Mucosa of descending colon (tissue), 3 donors: ENCODE measurements around the gene NATD1. TPM values are rescaled to one million over a fixed set of nuclear protein-coding genes. Genes with fewer than 3 reads are reported as not detected.

Source experiments
- ATAC-seq: fragments of 200-7000 bp; cut with Tn5 transposase; one replicate; pipeline ENCODE4 v1.9.1; 2020; ENCODE audit warnings: mild to moderate bottlenecking, moderate library complexity
- DNase-seq, 3 donors: peaks; one replicate each; pipeline ENCODE4 v3.0.0-alpha.2; 2020
- H3K36me3 ChIP-seq: fragments of 200-600 bp; one replicate; pipeline ENCODE4 v1.8.0; 2021; ENCODE audit warnings: low read depth, mild to moderate bottlenecking
- H3K4me1 ChIP-seq: fragments of 200-600 bp; one replicate; pipeline ENCODE4 v1.8.0; 2021; ENCODE audit warnings: low read depth, mild to moderate bottlenecking
- H3K4me3 ChIP-seq: fragments of 200-600 bp; one replicate; pipeline ENCODE4 v1.8.0; 2021; ENCODE audit warnings: mild to moderate bottlenecking
- H3K9me3 ChIP-seq: fragments of 200-600 bp; one replicate; pipeline ENCODE4 v1.8.0; 2021; ENCODE audit warnings: mild to moderate bottlenecking
- intact Hi-C, 2 donors: fragments of 100-400 bp; cut with DNase I in 1 of 2; cut with micrococcal nuclease in 1 of 2; formaldehyde crosslinking; loops; one replicate each; pipeline versions ENCODE4 v1.11.0 to v1.11.1; 2022; cut with DNase I, micrococcal nuclease
- long read RNA-seq, 2 donors: library from polyadenylated mRNA; unstranded; transcript quantifications; one replicate each; pipeline ENCODE4 v2.0.0, GENCODE V29; 2019 to 2021
- total RNA-seq, 3 donors: library from RNA; stranded (reverse); fragmentation: NEBNext Ultra II Directional in 2 of 3; extraction: Animal tissue kit (Norgen Biotek cat#: 25700) in 2 of 3; gene quantifications; one replicate each; pipeline versions ENCODE4 v1.2.1 to v1.2.4, GENCODE V29; 2021 to 2023
- TF ChIP-seq, protein P1 (sequence below): fragments of 200-600 bp; IDR thresholded peaks from one replicate; pipeline ENCODE4 v1.8.0; 2022; ENCODE audit warnings: antibody characterized with exemption, mild to moderate bottlenecking
- donor health status: DM: no; HTN: no; CAD: no; lungs with moderate emphysema.
- donor health status: DM: no; HTN: no; CAD: no.
- donor health status: DM: no; HTN: yes; CAD: no.

Gene NATD1, protein sequence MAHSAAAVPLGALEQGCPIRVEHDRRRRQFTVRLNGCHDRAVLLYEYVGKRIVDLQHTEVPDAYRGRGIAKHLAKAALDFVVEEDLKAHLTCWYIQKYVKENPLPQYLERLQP
- 10 to 100 TPM in 1 of 3 donors, 1 to 10 TPM in 2; 3.9 to 11.1 (median 7.2) TPM for total RNA-seq
- long read RNA-seq, donor 1, full-length matches to known transcripts = 2 of 15 reads
- long read RNA-seq, donor 1, partial matches to known transcripts = 0 of 15 reads
- long read RNA-seq, donor 1, other reads (novel, unspliced or antisense) = 13 of 15 reads
- long read RNA-seq, donor 2, full-length matches to known transcripts = 1 of 1 reads
- long read RNA-seq, donor 2, partial matches to known transcripts = 0 of 1 reads
- long read RNA-seq, donor 2, other reads (novel, unspliced or antisense) = 0 of 1 reads

DNA sequence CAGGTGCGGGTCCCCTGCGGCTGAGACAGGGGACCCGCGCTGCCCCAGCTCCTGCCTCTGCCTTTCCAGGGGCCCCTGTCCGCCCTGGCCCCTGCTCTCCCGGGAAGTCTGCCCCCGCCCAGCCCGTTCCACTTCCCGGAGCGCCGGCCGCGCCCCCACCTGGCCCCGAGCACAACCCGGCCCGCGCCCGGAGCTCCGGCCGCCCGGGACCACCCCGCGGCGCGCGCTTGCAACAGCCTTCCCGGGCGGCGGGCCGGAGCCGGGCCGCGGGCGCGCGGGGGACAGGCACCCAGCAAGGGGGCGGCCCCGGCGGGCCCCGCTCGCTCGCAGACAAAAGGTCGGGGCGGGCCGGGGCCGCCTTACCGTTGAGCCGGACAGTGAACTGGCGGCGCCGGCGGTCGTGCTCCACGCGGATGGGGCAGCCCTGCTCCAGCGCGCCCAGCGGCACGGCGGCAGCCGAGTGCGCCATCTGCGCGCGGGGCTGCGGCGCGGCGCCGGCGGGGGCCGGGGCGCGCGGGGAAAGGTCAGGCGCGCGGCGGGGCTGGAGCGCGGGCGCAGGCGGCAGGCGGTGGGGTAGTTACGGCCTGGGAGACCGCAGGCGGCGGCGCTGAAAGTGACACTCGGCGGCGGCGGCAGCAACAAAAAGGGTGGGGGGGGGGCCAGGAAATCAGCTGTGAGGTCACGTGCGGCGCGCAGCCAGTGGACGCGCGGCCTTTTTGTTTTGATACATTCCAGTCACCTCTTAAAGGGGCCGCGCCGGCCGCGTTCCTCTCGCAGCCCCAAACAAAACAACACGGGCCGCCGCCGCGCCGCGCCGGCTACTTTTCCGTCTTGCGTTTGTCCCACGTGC, at the start of gene NATD1:
Gene NATD1, minus strand, starts transcription at position 615 of the 850 bp plus-strand sequence. Its CDS starts 146 bp downstream, at position 469.
- ATAC-seq (peak; percentile 90), DNase-seq (peak; percentile 84 to 91 (median 90))
- intact Hi-C loops = no loop called here
- no peaks in the 10 kb centered on the region for H3K9me3 ChIP-seq
- TF ChIP-seq, protein P1, sequence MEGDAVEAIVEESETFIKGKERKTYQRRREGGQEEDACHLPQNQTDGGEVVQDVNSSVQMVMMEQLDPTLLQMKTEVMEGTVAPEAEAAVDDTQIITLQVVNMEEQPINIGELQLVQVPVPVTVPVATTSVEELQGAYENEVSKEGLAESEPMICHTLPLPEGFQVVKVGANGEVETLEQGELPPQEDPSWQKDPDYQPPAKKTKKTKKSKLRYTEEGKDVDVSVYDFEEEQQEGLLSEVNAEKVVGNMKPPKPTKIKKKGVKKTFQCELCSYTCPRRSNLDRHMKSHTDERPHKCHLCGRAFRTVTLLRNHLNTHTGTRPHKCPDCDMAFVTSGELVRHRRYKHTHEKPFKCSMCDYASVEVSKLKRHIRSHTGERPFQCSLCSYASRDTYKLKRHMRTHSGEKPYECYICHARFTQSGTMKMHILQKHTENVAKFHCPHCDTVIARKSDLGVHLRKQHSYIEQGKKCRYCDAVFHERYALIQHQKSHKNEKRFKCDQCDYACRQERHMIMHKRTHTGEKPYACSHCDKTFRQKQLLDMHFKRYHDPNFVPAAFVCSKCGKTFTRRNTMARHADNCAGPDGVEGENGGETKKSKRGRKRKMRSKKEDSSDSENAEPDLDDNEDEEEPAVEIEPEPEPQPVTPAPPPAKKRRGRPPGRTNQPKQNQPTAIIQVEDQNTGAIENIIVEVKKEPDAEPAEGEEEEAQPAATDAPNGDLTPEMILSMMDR = no peak
- peaks cover 4% of the 10 kb centered on the region for H3K4me1 ChIP-seq
- peak within 1 kb of the TSS; percentile 34 for H3K4me3 ChIP-seq
- H3K36me3 ChIP-seq = no peaks in the 10 kb centered on the region

DNA sequence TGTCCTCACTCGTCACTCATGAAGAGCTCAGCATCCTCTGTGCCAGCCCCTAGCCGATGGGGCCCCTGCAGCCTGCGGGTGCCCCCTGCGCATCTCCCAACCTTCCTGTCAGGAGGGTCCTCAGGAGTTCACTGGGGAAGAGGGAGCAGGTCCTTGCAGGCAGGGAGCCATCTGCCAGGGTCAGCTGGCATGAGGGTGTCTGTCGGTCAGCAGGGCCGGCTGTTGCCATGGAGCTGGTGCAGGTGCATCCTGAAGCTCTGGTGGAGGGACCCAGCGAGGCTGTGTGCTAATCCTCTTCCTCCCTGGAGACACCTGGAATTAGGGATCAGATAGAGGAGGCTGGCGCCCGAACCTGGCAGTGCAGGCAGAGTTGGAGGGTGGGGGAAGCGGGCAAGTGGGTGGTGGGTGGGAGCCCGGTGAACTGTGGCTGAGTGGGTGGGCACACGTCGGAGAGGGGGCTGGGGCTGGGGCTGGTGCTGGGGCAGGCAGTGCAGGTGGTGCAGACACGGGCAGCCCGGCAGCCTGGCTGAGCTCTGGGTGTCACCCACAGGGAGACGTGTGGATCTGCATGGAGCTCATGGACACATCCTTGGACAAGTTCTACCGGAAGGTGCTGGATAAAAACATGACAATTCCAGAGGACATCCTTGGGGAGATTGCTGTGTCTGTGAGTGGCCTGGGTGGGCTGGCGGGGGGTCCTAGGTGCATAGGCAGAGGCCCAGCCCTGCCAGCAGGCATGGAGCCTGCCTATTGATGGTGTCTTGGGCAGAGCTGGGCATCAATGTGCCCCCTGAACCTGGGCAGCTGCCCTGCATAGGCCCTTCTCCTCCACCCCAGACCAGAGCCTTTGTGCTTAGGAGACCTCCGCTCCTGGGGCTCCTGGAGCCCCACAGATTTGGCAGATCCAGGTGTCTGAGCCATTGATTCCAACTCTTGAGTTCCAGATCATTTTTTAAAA, 48.7 kb upstream of the NATD1 start:
- TF ChIP-seq, protein P1 = no peak
- intact Hi-C loops = no loop called here
- ATAC-seq = no peak
- Histone ChIP-seq H3K9me3 (peaks cover 3% of the 10 kb centered on the region), H3K36me3 (peaks cover 10% of the 10 kb centered on the region), H3K4me1 (peaks cover 3% of the 10 kb centered on the region), H3K4me3 (no peak overlapping the region)
- peak in 2 of 3 donors; percentile 22 to 54 for DNase-seq

DNA sequence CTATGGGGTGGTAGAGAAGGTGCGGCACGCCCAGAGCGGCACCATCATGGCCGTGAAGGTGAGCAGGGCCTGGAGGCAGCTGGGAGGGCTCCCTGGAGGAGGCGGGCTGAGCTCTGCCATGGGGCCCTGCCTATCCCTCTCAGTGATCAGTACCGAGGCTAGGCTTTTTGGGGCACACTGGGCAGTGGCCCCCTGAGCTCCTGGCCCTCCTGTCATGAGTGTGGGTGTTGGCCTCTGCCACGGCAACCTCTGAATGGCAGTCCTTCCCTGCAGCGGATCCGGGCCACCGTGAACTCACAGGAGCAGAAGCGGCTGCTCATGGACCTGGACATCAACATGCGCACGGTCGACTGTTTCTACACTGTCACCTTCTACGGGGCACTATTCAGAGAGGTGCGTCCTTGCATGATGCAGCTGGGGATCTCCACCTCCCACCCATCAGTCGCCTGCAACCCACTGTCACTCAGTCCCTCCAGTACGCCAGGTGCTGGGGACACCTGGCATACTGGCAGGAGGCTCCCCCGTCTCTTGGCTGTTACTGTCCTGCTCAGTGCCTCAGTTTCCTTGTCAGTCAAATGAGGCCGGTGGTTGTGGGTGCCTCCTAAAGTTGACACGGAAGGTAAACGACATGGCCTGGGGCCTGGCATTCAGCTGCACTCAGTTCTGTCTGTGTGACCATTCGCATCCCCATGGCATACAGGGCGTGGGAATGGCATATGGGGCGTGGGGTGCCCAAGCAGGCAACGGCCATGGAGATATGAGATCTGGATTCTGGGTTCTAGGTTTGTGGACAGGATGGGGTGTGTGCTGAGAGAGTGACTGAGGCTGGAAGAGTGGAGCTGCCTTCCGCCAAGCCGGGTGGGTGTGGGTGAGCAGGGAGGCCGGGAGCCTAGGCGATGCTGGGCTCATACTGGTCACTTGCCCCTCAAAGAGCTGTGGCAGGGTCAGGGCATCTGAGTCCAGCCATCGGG, 47.7 kb upstream of the NATD1 start:
- no peak for ATAC-seq
- intact Hi-C loops = no loop called here
- peak in 1 of 3 donors; percentile 42 for DNase-seq
- TF ChIP-seq, protein P1 = no peak
- no peak overlapping the region for H3K4me3 ChIP-seq
- peaks cover 10% of the 10 kb centered on the region for H3K36me3 ChIP-seq
- peaks cover 3% of the 10 kb centered on the region for H3K9me3 ChIP-seq
- no peaks in the 10 kb centered on the region for H3K4me1 ChIP-seq

GRCh38 chr17:21299981-21300600, 46.9 kb upstream of the NATD1 start:
- Histone ChIP-seq H3K4me3 (no peak overlapping the region), H3K4me1 (no peaks in the 10 kb centered on the region), H3K36me3 (peaks cover 10% of the 10 kb centered on the region), H3K9me3 (peaks cover 7% of the 10 kb centered on the region)
- TF ChIP-seq, protein P1 = no peak
- intact Hi-C loops = no loop called here
- DNase-seq (peak in 1 of 3 donors; percentile 16), ATAC-seq (no peak)
